ENCODE measurements around the gene NANOS3.

DNA sequence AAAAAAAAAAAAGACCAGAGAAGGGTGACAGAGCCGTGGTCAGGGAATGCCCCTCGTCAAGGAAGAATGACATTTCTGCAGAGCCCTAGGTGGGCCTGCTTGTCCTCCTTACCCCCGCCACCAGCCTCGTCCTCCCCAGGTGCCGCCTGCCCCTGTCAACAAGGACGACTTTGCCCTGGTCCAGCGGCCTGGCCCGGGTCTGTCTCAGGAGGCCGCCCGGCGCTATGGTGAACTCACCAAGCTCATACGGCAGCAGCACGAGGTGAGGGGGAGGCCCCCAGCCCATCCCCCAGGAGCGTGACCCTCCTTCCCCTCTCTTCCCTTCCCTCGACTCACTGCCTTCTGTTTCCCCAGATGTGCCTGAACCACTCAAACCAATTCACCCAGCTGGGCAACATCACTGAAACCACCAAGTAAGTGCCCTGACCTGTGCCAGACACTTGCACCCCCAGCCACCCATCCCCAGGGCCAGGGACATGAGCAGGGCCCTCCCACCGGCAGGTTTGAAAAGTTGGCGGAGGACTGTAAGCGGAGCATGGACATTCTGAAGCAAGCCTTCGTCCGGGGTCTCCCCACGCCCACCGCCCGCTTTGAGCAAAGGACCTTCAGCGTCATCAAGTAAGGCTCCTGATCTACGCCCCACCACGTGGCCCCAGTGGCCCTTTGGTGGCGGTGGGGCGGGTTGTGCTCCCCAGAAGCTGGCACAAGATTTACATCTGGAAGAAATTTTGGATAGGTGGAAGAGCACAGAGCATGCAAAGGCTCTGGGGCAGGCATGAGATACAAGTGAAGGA, 46.5 kb downstream of the NANOS3 start:
- TF ChIP-seq YY1 (IDR thresholded peaks at IDR 0.05; ENCODE audit: insufficient read depth, insufficient read length) (no peak), ZNF274 (IDR thresholded peaks at IDR 0.05; ENCODE audit: low read depth, low read length) (no peak)

All from NT2/D1 (cell line).